ENCODE results near the gene MRPL14. TPM values are rescaled to one million over a fixed set of nuclear protein-coding genes. Genes with fewer than 3 reads are reported as not detected.
A peak's percentile ranks its signal among the peaks of the same experiment; 100 is the strongest.
"Not testable (repeated sequence)": the region's sequence is repeated elsewhere in the genome, so short reads cannot be mapped to it uniquely, and the experiment has no call there.

The MRPL14 gene
- total RNA-seq, 1 donor from 2014 or later, result 61.8 TPM

- H3K4me3 ChIP-seq, result no peak overlapping the region
- H3K36me3 ChIP-seq, result peaks cover 0 to 2% of the 10 kb centered on the region in 2 donors
- no peak overlapping the region for H3K27ac ChIP-seq
- TF ChIP-seq, protein P1, sequence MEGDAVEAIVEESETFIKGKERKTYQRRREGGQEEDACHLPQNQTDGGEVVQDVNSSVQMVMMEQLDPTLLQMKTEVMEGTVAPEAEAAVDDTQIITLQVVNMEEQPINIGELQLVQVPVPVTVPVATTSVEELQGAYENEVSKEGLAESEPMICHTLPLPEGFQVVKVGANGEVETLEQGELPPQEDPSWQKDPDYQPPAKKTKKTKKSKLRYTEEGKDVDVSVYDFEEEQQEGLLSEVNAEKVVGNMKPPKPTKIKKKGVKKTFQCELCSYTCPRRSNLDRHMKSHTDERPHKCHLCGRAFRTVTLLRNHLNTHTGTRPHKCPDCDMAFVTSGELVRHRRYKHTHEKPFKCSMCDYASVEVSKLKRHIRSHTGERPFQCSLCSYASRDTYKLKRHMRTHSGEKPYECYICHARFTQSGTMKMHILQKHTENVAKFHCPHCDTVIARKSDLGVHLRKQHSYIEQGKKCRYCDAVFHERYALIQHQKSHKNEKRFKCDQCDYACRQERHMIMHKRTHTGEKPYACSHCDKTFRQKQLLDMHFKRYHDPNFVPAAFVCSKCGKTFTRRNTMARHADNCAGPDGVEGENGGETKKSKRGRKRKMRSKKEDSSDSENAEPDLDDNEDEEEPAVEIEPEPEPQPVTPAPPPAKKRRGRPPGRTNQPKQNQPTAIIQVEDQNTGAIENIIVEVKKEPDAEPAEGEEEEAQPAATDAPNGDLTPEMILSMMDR (IDR thresholded peaks at IDR 0.05), result peak; percentile 79 to 88 (median 84)
- peak in 1 of 2 donors; percentile 79 for DNase-seq (ENCODE audit: low spot score in 2 of 2)
- intact Hi-C loops (cut with DNase I), result loop anchor here (1.0 to 10.0 kb wide), 4 partner anchors 36 to 242 kb away; partner anchors contain the start of gene AARS2
- H3K9me3 ChIP-seq, result no peaks in the 10 kb centered on the region
- H3K27me3 ChIP-seq, result no peaks in the 10 kb centered on the region
- no peaks in the 10 kb centered on the region for H3K4me1 ChIP-seq
Observed at GRCh38 chr6:44096612-44097011, 30.6 kb downstream of the MRPL14 start.

DNA sequence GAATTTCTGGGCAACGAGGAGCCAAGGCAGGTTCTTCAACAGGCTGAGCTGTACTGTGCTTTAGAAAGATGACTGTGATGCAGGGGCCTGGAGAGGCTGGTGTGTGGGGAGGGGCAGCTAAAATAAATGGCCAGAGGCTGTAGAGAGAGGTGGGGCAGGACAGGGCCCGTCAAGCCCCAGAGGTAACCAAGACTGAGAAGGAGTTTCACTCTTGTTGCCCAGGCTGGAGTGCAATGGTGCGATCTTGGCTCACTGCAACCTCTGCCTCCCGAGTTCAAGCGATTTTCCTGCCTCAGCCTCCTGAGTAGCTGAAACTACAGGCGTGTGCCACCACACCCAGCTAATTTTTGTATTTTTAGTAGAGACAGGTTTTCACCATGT lies 32.0 kb downstream of the MRPL14 start:
- H3K4me1 ChIP-seq; H3K27ac ChIP-seq; DNase-seq (ENCODE audit: low spot score in 2 of 2); H3K36me3 ChIP-seq; H3K9me3 ChIP-seq; H3K27me3 ChIP-seq; H3K4me3 ChIP-seq: not testable (repeated sequence)
- intact Hi-C loops (cut with DNase I), result loop anchor here (5.0 to 10.0 kb wide), 2 partner anchors 37 to 220 kb away; partner anchors contain the start of gene AARS2

DNA sequence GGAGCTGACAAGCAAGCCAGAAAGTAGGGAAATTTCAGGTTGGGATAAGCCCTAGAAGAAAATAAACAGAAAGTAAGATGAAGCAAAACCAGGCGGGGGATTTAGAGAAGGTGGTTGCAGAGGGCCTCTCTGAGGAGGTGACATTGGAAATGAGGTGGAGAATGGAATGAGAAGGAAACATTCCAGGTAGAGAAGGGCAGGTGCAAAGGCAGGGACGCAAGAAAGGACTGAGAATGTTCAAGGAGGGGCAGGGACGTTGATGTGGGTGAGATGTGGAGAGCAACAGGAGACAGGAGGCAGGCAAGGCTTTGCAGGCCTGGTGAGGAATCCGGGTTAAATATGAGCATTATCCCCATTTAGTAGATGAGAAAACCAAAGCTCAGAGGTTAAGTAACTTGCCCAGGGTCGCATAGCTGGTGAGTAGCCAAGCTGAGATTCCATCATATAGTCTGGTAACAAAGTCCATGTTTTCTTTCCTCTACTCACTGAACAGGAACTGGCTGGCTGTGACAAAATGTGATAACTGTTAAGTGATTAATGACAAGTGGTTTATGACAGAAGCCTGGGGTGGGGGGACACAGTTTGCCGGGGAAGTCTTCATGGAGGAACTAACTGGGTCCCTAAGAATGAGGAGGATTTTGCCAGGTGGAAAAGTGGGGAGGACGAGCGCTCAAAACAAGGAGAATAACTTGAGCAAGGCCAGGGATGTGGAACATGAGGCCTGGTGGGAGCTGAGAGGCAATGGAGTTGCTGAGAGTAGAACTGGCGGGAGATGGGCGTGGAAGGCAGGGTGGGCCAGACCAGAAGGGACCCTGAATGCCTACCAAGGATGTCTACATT lies 32.6 kb downstream of the MRPL14 start:
- Histone ChIP-seq H3K4me3 (no peak overlapping the region), H3K27me3 (no peaks in the 10 kb centered on the region), H3K9me3 (no peaks in the 10 kb centered on the region), H3K36me3 (peaks cover 0 to 2% of the 10 kb centered on the region in 2 donors), H3K27ac (no peak overlapping the region), H3K4me1 (no peaks in the 10 kb centered on the region)
- intact Hi-C loops (cut with DNase I), result loop anchor here (5.0 to 10.0 kb wide), 2 partner anchors 38 to 220 kb away; partner anchors contain the start of gene AARS2
- TF ChIP-seq, protein P1 (IDR thresholded peaks at IDR 0.05), result no peak
- no peak for DNase-seq (ENCODE audit: low spot score in 2 of 2)

DNA sequence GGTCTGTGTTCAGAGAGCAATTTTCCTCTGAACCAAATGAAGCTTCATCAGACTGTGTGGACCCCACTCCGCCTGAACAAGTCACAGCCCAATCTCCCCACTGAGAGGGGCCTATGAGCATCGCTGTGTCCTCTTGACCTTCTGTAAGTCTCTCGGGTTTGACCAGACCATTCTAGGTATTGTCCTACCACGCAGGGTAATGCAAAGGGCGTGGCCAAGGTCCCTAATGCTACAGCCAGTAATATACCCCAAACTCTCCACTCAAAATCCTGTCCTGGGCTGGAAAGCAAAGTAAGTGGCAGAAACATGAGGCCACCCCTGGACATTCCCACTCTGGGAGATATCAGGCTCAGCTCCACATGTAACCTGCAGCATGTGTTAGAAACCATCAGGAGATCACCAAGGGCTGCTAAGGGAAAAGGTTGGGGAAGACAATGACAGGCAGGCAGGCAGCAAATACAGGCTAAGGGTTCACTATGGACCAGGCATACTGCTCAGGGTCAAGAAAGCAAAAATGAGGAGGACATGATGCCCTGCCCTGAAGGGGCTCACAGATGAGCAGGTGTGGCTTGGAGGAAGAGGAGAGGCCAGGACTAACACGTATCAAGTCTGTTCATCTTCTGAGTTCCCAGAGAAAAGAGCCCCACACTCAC lies 33.4 kb downstream of the MRPL14 start:
- DNase-seq (ENCODE audit: low spot score in 2 of 2), result no peak
- peaks cover 0 to 2% of the 10 kb centered on the region in 2 donors for H3K36me3 ChIP-seq
- H3K4me1 ChIP-seq, result no peaks in the 10 kb centered on the region
- H3K27ac ChIP-seq, result no peak overlapping the region
- H3K4me3 ChIP-seq, result no peak overlapping the region
- intact Hi-C loops (cut with DNase I), result loop anchor here (10.0 kb wide), 1 partner anchor 221 kb away; the partner anchor contains the start of gene AARS2
- TF ChIP-seq, protein P1 (IDR thresholded peaks at IDR 0.05), result no peak
- H3K9me3 ChIP-seq, result no peaks in the 10 kb centered on the region
- H3K27me3 ChIP-seq, result no peaks in the 10 kb centered on the region

DNA sequence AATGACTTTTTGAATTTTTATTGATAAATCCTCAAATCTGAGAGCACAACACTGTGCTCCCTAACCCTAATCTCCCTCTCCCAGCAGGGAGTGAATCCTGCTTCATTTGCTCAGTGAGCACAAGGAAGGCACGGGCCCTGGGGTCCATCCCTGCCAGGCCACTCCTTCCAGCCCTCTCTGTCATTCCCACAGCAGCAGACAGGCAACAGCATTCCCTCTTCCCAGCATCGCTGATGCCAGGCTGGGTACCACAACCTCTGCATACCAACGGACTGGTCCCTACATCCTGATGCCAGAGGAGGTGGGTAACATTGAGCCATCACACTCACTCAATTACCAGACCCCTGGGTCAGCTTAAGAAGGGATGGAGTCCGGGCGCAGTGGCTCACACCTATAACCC lies 34.2 kb downstream of the MRPL14 start:
- H3K27me3 ChIP-seq, result no peaks in the 10 kb centered on the region
- H3K27ac ChIP-seq, result no peak overlapping the region
- no peaks in the 10 kb centered on the region for H3K4me1 ChIP-seq
- H3K36me3 ChIP-seq, result peaks cover 0 to 2% of the 10 kb centered on the region in 2 donors
- no peaks in the 10 kb centered on the region for H3K9me3 ChIP-seq
- H3K4me3 ChIP-seq, result no peak overlapping the region
- DNase-seq (ENCODE audit: low spot score in 2 of 2), result no peak
- intact Hi-C loops (cut with DNase I), result loop anchor here (10.0 kb wide), 1 partner anchor 222 kb away; the partner anchor contains the start of gene AARS2
- TF ChIP-seq, protein P1 (IDR thresholded peaks at IDR 0.05), result no peak
